Measurements from ENCODE around the gene TMEM204.

DNA sequence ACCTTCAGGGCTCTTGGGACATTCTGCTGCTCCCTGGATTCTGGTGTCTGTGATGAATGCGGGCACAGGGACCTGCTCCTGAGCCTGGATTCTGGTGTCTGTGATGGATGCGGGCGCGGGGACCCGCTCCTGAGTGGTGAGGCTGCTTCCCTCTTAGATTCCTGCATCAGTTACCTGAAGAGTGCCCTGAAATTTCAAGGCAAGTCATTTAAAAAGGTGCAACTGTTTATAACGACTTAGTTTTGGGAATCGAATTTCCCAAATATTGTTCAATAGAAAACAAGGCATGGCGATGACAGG, 7.0 kb downstream of the TMEM204 start:
- TF ChIP-seq, protein P1, sequence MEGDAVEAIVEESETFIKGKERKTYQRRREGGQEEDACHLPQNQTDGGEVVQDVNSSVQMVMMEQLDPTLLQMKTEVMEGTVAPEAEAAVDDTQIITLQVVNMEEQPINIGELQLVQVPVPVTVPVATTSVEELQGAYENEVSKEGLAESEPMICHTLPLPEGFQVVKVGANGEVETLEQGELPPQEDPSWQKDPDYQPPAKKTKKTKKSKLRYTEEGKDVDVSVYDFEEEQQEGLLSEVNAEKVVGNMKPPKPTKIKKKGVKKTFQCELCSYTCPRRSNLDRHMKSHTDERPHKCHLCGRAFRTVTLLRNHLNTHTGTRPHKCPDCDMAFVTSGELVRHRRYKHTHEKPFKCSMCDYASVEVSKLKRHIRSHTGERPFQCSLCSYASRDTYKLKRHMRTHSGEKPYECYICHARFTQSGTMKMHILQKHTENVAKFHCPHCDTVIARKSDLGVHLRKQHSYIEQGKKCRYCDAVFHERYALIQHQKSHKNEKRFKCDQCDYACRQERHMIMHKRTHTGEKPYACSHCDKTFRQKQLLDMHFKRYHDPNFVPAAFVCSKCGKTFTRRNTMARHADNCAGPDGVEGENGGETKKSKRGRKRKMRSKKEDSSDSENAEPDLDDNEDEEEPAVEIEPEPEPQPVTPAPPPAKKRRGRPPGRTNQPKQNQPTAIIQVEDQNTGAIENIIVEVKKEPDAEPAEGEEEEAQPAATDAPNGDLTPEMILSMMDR (IDR thresholded peaks at IDR 0.05): no peak
- TF ChIP-seq POLR2A (IDR thresholded peaks at IDR 0.05): no peak

Data from ovary (tissue), 3 donors.